HepG2 (cell line): ENCODE data around the gene CACTIN. TPM values are rescaled to one million over a fixed set of nuclear protein-coding genes. Genes with fewer than 3 reads are reported as not detected.

Experiments used
- CREB1 ChIP-seq, 2 experiments: fragments of 450-650 bp in 1 of 2; IDR thresholded peaks; 2 replicates each; pipeline ENCODE4 v1.6.1; 2016 to 2017; ENCODE audit warnings: control low read depth in 1 of 2, mild to moderate bottlenecking in 1 of 2, missing compliant biosample characterization in 1 of 2, missing genetic modification characterization in 1 of 2
- HMG20B ChIP-seq: conservative IDR thresholded peaks from 2 replicates; pipeline ENCODE4 v1.6.1; 2016; ENCODE audit warnings: missing genetic modification reagents, missing compliant biosample characterization
- IKZF4 ChIP-seq: sonication (generic); formaldehyde crosslinking; IDR thresholded peaks from 2 replicates; pipeline ENCODE4 v1.5.1; 2020; ENCODE audit warnings: borderline replicate concordance, mild to moderate bottlenecking, low read depth, missing genetic modification reagents; ENCODE audit errors: not compliant biosample characterization
- KLF15 ChIP-seq: sonication (generic); formaldehyde crosslinking; IDR thresholded peaks from 2 replicates; pipeline ENCODE4 v1.8.1; 2023; ENCODE audit warnings: borderline replicate concordance, mild to moderate bottlenecking, inconsistent platforms, missing genetic modification reagents, mixed read lengths
- NR2C2 ChIP-seq: sonication (generic); formaldehyde crosslinking; IDR thresholded peaks from 2 replicates; pipeline ENCODE4 v1.4.0; 2020; ENCODE audit warnings: missing genetic modification reagents, mild to moderate bottlenecking, moderate library complexity, borderline replicate concordance
- PHB2 ChIP-seq: fragments of 450-650 bp; IDR thresholded peaks from 2 replicates; pipeline ENCODE4 v1.6.1; 2018; ENCODE audit not compliant: partially characterized antibody
- SRSF4 ChIP-seq: fragments of 200-400 bp; formaldehyde crosslinking; IDR thresholded peaks from one replicate; pipeline ENCODE4 v1.6.1; 2018; ENCODE audit warnings: mild to moderate bottlenecking, low read depth, low read length, moderate library complexity; ENCODE audit not compliant: poor library complexity, severe bottlenecking
- ZEB1 ChIP-seq: IDR thresholded peaks from 2 replicates; pipeline ENCODE4 v1.6.1; 2012; ENCODE audit warnings: mild to moderate bottlenecking, low read depth, inconsistent platforms; ENCODE audit not compliant: insufficient replicate concordance
- ZNF143 ChIP-seq: sonication (generic); formaldehyde crosslinking; IDR thresholded peaks from 2 replicates; pipeline ENCODE4 v1.4.0; 2020; ENCODE audit warnings: missing genetic modification reagents
- ZNF274 ChIP-seq: sonication (generic); formaldehyde crosslinking; IDR thresholded peaks from 2 replicates; pipeline ENCODE4 v1.5.1; 2020; ENCODE audit warnings: mild to moderate bottlenecking, missing genetic modification reagents
- ZNF275 ChIP-seq: sonication (generic); formaldehyde crosslinking; IDR thresholded peaks from 2 replicates; pipeline ENCODE4 v1.8.0; 2022; ENCODE audit warnings: missing genetic modification reagents, mild to moderate bottlenecking, inconsistent platforms, borderline replicate concordance
- ZNF33A ChIP-seq: sonication (generic); formaldehyde crosslinking; IDR thresholded peaks from 2 replicates; pipeline ENCODE4 v1.5.1; 2020; ENCODE audit warnings: missing genetic modification reagents, mild to moderate bottlenecking, moderate library complexity, borderline replicate concordance
- ZNF543 ChIP-seq: sonication (generic); formaldehyde crosslinking; IDR thresholded peaks from 2 replicates; pipeline ENCODE4 v1.4.0; 2020; ENCODE audit warnings: mild to moderate bottlenecking, missing genetic modification reagents
- ZNF878 ChIP-seq: sonication (generic); formaldehyde crosslinking; IDR thresholded peaks from 2 replicates; pipeline ENCODE4 v1.8.1; 2023; ENCODE audit warnings: mild to moderate bottlenecking, missing genetic modification reagents, moderate library complexity
- ZSCAN31 ChIP-seq: sonication (generic); formaldehyde crosslinking; IDR thresholded peaks from 2 replicates; pipeline ENCODE4 v1.5.0; 2020; ENCODE audit warnings: low read depth, mild to moderate bottlenecking, missing genetic modification reagents
- ZXDC ChIP-seq: sonication (generic); formaldehyde crosslinking; IDR thresholded peaks from 2 replicates; pipeline ENCODE4 v1.5.0; 2020; ENCODE audit warnings: mild to moderate bottlenecking, missing genetic modification reagents
- polyA plus RNA-seq, 8 experiments: library from polyadenylated mRNA; depleted of rRNA in 3 of 8; stranded (reverse) in 7 of 8; unstranded in 1 of 8; fragments of >200 nt; fragmentation: Illumina TruSeq in 4 of 8; extraction: Trizol in 4 of 8; gene quantifications; 2 replicates each; pipeline versions ENCODE4 v1.2.1 to v1.2.3, GENCODE V29; 2011 to 2016; ENCODE audit warnings: low read depth in 4 of 8, missing spikeins in 1 of 8, mixed read lengths in 1 of 8; ENCODE audit not compliant: insufficient read depth in 1 of 8
- total RNA-seq, 5 experiments: library from RNA; depleted of rRNA; stranded (reverse); fragments of >200 nt; fragmentation: Illumina TruSeq; extraction: Trizol; gene quantifications; 2 replicates each; pipeline ENCODE4 v1.2.3, GENCODE V29; 2016; ENCODE audit warnings: low read depth in 1 of 5
- TF ChIP-seq, protein P1 (sequence below): sonication (generic); formaldehyde crosslinking; IDR thresholded peaks from 2 replicates; pipeline ENCODE4 v1.5.0; 2020; ENCODE audit warnings: missing genetic modification reagents, mild to moderate bottlenecking, borderline replicate concordance
- TF ChIP-seq, protein P2 (sequence below): sonication (generic); formaldehyde crosslinking; IDR thresholded peaks from 2 replicates; pipeline ENCODE4 v1.5.0; 2020; ENCODE audit warnings: mild to moderate bottlenecking, missing genetic modification reagents
- TF ChIP-seq, protein P3 (sequence below): IDR thresholded peaks from 2 replicates; pipeline ENCODE4 v1.6.1; 2016; ENCODE audit warnings: missing compliant biosample characterization, missing genetic modification reagents, borderline replicate concordance

Gene CACTIN
- total and polyA plus RNA-seq, 2 of the 13 experiments (the other 11 are each of a cell fraction or from before 2014, with no cell fraction given): 10.0 to 16.6 TPM

- TF ChIP-seq, protein P1, sequence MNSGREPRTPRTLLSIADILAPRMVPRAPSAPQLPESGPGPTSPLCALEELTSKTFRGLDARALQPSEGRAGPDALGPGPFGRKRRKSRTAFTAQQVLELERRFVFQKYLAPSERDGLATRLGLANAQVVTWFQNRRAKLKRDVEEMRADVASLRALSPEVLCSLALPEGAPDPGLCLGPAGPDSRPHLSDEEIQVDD (CRISPR knock-in tag): no peak
- TF ChIP-seq CREB1 (IDR thresholded peaks at IDR 0.05) (no peak), CREB1 (CRISPR knock-in tag; IDR thresholded peaks at IDR 0.05) (peak; percentile 88), ZNF878 (0 out of 2 replicates have a peak, but pooled peaks have one; percentile 47), HMG20B (CRISPR knock-in tag) (peak; percentile 43; the same call in 1 of the 2 replicates), ZNF143 (CRISPR knock-in tag) (peak; percentile 39; the same call in 1 of the 2 replicates), SRSF4 (no peak), KLF15 (CRISPR knock-in tag) (no peak), ZNF274 (CRISPR knock-in tag) (peak; percentile 77; the same call in 1 of the 2 replicates), NR2C2 (CRISPR knock-in tag) (peak; percentile 84; the same call in 1 of the 2 replicates), PHB2 (no peak), ZNF543 (CRISPR knock-in tag) (peak; percentile 49; the same call in 1 of the 2 replicates), ZNF33A (no peak), ZXDC (CRISPR knock-in tag) (no peak), ZSCAN31 (CRISPR knock-in tag) (peak; percentile 94), ZNF275 (CRISPR knock-in tag) (peak; percentile 60; the same call in 1 of the 2 replicates), IKZF4 (CRISPR knock-in tag) (no peak), ZEB1 (no peak)
- TF ChIP-seq, protein P2, sequence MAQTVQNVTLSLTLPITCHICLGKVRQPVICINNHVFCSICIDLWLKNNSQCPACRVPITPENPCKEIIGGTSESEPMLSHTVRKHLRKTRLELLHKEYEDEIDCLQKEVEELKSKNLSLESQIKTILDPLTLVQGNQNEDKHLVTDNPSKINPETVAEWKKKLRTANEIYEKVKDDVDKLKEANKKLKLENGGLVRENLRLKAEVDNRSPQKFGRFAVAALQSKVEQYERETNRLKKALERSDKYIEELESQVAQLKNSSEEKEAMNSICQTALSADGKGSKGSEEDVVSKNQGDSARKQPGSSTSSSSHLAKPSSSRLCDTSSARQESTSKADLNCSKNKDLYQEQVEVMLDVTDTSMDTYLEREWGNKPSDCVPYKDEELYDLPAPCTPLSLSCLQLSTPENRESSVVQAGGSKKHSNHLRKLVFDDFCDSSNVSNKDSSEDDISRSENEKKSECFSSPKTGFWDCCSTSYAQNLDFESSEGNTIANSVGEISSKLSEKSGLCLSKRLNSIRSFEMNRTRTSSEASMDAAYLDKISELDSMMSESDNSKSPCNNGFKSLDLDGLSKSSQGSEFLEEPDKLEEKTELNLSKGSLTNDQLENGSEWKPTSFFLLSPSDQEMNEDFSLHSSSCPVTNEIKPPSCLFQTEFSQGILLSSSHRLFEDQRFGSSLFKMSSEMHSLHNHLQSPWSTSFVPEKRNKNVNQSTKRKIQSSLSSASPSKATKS: no peak
- TF ChIP-seq, protein P3, sequence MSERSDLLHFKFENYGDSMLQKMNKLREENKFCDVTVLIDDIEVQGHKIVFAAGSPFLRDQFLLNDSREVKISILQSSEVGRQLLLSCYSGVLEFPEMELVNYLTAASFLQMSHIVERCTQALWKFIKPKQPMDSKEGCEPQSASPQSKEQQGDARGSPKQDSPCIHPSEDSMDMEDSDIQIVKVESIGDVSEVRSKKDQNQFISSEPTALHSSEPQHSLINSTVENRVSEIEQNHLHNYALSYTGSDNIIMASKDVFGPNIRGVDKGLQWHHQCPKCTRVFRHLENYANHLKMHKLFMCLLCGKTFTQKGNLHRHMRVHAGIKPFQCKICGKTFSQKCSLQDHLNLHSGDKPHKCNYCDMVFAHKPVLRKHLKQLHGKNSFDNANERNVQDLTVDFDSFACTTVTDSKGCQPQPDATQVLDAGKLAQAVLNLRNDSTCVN: peak; percentile 44; the same call in 1 of the 2 replicates
Observed at GRCh38 chr19:3626473-3627350, at the start of gene CACTIN (continued).
